ENCODE measurements around the gene NPY4R2.
"Not testable (repeated sequence)": the region's sequence is repeated elsewhere in the genome, so short reads cannot be mapped to it uniquely, and the experiment has no call there.

GRCh38 chr10:47940821-47941220, 22.4 kb downstream of the NPY4R2 start:
- TF ChIP-seq POLR2AphosphoS5 (IDR thresholded peaks at IDR 0.05); CTCF (IDR thresholded peaks at IDR 0.05 in 8 of 11, conservative IDR thresholded peaks at IDR 0.05 in 3 of 11): not testable (repeated sequence)

All from spleen (tissue), 7 donors.